Measurements from ENCODE around the gene CBX5. TPM values are rescaled to one million over a fixed set of nuclear protein-coding genes. Genes with fewer than 3 reads are reported as not detected.
"Not testable (repeated sequence)": the region's sequence is repeated elsewhere in the genome, so short reads cannot be mapped to it uniquely, and the experiment has no call there.

The CBX5 gene
- polyA plus RNA-seq, 5 donors = 78.1 to 132 (median 110) TPM

GRCh38 chr12:54228471-54228870 is 51.5 kb downstream of the CBX5 start:
- no peak for DNase-seq

GRCh38 chr12:54227927-54228326 is 52.0 kb downstream of the CBX5 start:
- not testable (repeated sequence) for DNase-seq

GRCh38 chr12:54227376-54227775 is 52.5 kb downstream of the CBX5 start:
- DNase-seq = no peak

- DNase-seq = no peak
Measured at GRCh38 chr12:54225666-54226065, 54.3 kb downstream of the CBX5 start.

- DNase-seq = no peak
Measured at GRCh38 chr12:54222609-54223008, 57.3 kb downstream of the CBX5 start.

GRCh38 chr12:54221402-54221984 is 58.4 kb downstream of the CBX5 start:
- DNase-seq = no peak

GRCh38 chr12:54220567-54220966 is 59.4 kb downstream of the CBX5 start:
- DNase-seq = no peak

- peak; percentile 69 to 74 for DNase-seq
Measured at GRCh38 chr12:54220092-54220557, 59.8 kb downstream of the CBX5 start.

GRCh38 chr12:54217774-54218241 is 62.1 kb downstream of the CBX5 start:
- DNase-seq = peak; percentile 63 to 72

GRCh38 chr12:54216797-54217661 is 62.9 kb downstream of the CBX5 start:
- peak; percentile 71 to 83 for DNase-seq

GRCh38 chr12:54215989-54216796 is 63.7 kb downstream of the CBX5 start:
- DNase-seq = no peak

- peak; percentile 65 to 72 for DNase-seq
Measured at GRCh38 chr12:54214553-54215406, 65.1 kb downstream of the CBX5 start.

- no peak for DNase-seq
Measured at GRCh38 chr12:54213079-54213478, 66.8 kb downstream of the CBX5 start.

GRCh38 chr12:54211920-54212319 is 68.0 kb downstream of the CBX5 start:
- no peak for DNase-seq

- DNase-seq = no peak
Measured at GRCh38 chr12:54210400-54210790, 69.5 kb downstream of the CBX5 start.

GRCh38 chr12:54208591-54208990 is 71.3 kb downstream of the CBX5 start:
- DNase-seq = no peak

GRCh38 chr12:54207539-54208294 is 72.2 kb downstream of the CBX5 start:
- DNase-seq = peak in 1 of 2 donors; percentile 44

- DNase-seq = no peak
Measured at GRCh38 chr12:54206791-54207190, 73.1 kb downstream of the CBX5 start.

- DNase-seq = no peak
Measured at GRCh38 chr12:54204316-54204715, 75.6 kb downstream of the CBX5 start.

All from right lung (tissue), 5 donors.